Activated CD4-positive, alpha-beta T cell treated with anti-CD3 and anti-CD28 coated beads for 36 hours (primary cell): ENCODE results near the gene PEX14. TPM values are rescaled to one million over a fixed set of nuclear protein-coding genes. Genes with fewer than 3 reads are reported as not detected.
"Not testable (repeated sequence)": the region's sequence is repeated elsewhere in the genome, so short reads cannot be mapped to it uniquely, and the experiment has no call there.

Experiments used
- ATAC-seq: fragments of 200-7000 bp; cut with Tn5 transposase; one replicate; pipeline ENCODE4 v1.10.0; 2021; ENCODE audit warnings: mild to moderate bottlenecking, moderate library complexity
- CTCF ChIA-PET: fragments of 350-600 bp; sonication (Branson Sonifier 250); formaldehyde crosslinking; loops from one replicate; lab custom pipeline; 2021; ENCODE audit warnings: antibody characterized with exemption; lab: Charles Lee
- POLR2A ChIA-PET: fragments of 350-600 bp; sonication (Branson Sonifier 250); formaldehyde crosslinking; loops from one replicate; lab custom pipeline; 2021; ENCODE audit warnings: antibody characterized with exemption, inconsistent platforms; lab: Charles Lee
- DNase-seq: peaks from one replicate; pipeline ENCODE4 v3.0.0-alpha.2; 2020
- H3K27ac Mint-ChIP-seq: one replicate; pipeline ENCODE4 v1.8.0; 2021; ENCODE audit warnings: mixed read lengths
- H3K27me3 Mint-ChIP-seq: one replicate; pipeline ENCODE4 v1.8.0; 2021; ENCODE audit warnings: mixed read lengths
- H3K36me3 Mint-ChIP-seq: one replicate; pipeline ENCODE4 v1.8.0; 2021; ENCODE audit warnings: low read depth, mixed read lengths
- H3K4me1 Mint-ChIP-seq: one replicate; pipeline ENCODE4 v1.8.0; 2021; ENCODE audit warnings: mixed read lengths
- H3K4me3 Mint-ChIP-seq: one replicate; pipeline ENCODE4 v1.8.0; 2021; ENCODE audit warnings: mild to moderate bottlenecking, moderate library complexity, mixed read lengths
- H3K9me3 Mint-ChIP-seq: one replicate; pipeline ENCODE4 v1.8.0; 2021; ENCODE audit warnings: low read depth, mixed read lengths
- intact Hi-C, 2 experiments: fragments of 100-400 bp; cut with DNase I in 1 of 2; cut with micrococcal nuclease in 1 of 2; formaldehyde crosslinking; loops; one replicate each; pipeline versions ENCODE4 v1.14.2 to v1.15.1; 2022 to 2024; cut with DNase I, micrococcal nuclease
- total RNA-seq, 2 experiments: library from RNA; stranded (reverse); gene quantifications; one replicate each; pipeline ENCODE4 v1.2.3, GENCODE V29; 2021

The PEX14 gene
- total RNA-seq: 10 to 100 TPM; 16.3 to 25.1 TPM

DNA sequence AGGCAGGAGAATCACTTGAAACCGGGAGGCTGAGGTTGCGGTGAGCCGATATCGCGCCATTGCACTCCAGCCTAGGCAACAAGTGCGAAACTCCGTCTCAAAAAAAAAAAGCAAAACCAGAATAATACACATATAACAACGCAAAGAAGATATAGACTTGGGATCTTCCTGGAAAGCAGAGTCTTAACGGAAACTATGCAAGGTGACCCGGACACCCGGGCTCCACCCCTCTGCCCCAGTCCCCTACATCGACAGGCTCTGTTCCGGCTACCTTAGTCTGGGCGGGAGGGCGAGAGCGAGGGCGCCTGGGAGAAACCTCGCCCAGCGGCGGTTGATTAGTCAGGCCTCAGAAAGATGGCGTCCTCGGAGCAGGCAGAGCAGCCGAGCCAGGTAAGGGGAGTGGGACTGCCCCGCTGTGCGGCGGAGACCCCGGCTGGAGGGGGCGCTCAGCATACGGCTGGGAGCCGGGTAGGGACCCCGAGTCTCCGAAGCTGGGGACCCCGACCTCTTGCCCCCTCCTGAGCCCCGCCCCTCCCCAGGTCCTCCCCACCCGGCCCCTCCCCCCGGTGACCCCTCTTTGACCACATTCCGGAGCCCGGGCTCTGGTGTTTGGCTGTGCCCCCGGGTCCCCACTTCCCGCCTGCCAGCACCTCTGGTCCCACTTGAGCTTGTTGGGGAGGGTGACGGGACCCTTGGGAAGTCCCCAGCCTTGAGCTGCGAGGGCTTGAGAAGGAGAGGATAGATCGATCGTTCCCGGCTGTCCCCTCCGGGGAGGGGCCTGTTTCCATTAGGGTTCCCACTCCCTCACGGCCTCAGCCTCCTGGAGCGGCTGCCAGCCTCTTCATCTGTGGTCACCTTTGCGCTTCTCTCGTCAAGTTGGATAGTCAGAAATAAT lies at the start of gene PEX14:
Gene PEX14, plus strand, starts transcription at position 338 of the 895 bp plus-strand sequence. Its CDS starts 17 bp downstream, at position 355.
- Mint-ChIP-seq H3K27ac (peak within 1 kb of the TSS; percentile 91), H3K27me3 (no peaks in the 10 kb centered on the region), H3K36me3 (no peaks in the 10 kb centered on the region), H3K9me3 (no peaks in the 10 kb centered on the region), H3K4me1 (peaks cover 40% of the 10 kb centered on the region), H3K4me3 (peak within 1 kb of the TSS; percentile 99)
- ATAC-seq: peak; percentile 87
- DNase-seq: peak; percentile 95
- POLR2A ChIA-PET: no interaction called here
- CTCF ChIA-PET: interaction anchor here (0.8 kb wide), 1 partner anchor 403 kb away, joined by 3 read pairs; no protein-coding TSS in a partner anchor
- intact Hi-C loops: loop anchor here (1.0 to 10.0 kb wide), 10 partner anchors 20 to 1330 kb away; partner anchors contain the start of genes CLCN6 (in 1 of the 2), KIF1B (in 1 of the 2), MTHFR (in 1 of the 2) and MTOR (in 1 of the 2)

GRCh38 chr1:10425826-10426534 lies 48.8 kb upstream of the PEX14 start:
- H3K4me3 Mint-ChIP-seq, DNase-seq, H3K9me3 Mint-ChIP-seq, H3K27me3 Mint-ChIP-seq, H3K36me3 Mint-ChIP-seq, H3K27ac Mint-ChIP-seq, POLR2A ChIA-PET, ATAC-seq: not testable (repeated sequence)
- intact Hi-C loops: loop anchor here in 1 of 2 experiments (5.0 kb wide), 1 partner anchor 474 kb away; no protein-coding TSS in a partner anchor
- CTCF ChIA-PET: interaction anchor here (0.6 kb wide), 1 partner anchor 67 kb away, joined by 3 read pairs; no protein-coding TSS in a partner anchor
- peaks cover 11% of the 10 kb centered on the region for H3K4me1 Mint-ChIP-seq

DNA sequence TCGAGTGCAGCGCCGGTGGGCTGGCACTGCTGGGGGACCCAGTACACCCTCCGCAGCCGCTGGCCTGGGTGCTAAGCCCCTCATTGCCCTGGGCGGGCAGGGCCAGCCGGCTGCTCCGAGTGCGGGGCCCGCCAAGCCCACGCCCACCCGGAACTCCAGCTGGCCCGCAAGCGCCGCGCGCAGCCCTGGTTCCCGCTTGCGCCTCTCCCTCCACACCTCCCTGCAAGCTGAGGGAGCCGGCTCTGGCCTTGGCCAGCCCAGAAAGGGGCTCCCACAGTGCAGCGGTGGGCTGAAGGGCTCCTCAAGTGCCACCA lies 48.3 kb upstream of the PEX14 start:
- H3K9me3 Mint-ChIP-seq, H3K36me3 Mint-ChIP-seq, DNase-seq, H3K4me3 Mint-ChIP-seq, ATAC-seq, H3K27ac Mint-ChIP-seq, POLR2A ChIA-PET, CTCF ChIA-PET, H3K27me3 Mint-ChIP-seq: not testable (repeated sequence)
- intact Hi-C loops: loop anchor here in 1 of 2 experiments (5.0 kb wide), 1 partner anchor 474 kb away; no protein-coding TSS in a partner anchor
- peaks cover 16% of the 10 kb centered on the region for H3K4me1 Mint-ChIP-seq

DNA sequence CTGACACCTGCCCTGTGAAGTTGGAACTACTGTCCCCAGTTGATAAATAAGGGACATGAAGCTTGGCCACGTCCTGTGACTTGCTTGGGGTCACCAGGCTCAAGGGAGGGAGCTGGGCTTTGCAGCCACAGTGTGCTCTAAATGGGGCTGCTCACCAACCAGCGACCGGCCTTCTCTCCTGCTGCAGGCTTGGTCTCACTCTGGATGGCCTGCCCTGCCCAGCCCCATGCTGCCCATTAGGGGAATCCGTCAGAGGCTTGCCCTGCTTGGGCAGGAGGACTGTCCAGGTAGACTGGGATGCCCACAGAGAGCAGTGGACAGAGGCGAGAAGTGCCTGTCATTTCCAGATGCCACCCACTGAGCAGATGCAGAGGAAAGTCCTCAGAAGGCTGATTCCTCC lies 45.8 kb upstream of the PEX14 start:
- ChIA-PET POLR2A (no interaction called here), CTCF (interaction anchor here (0.5 to 3.3 kb wide), 12 partner anchors 15 to 775 kb away, joined by 3 to 36 read pairs (median 6); partner anchors contain the start of genes DFFA and KIF1B)
- H3K27ac Mint-ChIP-seq: no peak overlapping the region

DNA sequence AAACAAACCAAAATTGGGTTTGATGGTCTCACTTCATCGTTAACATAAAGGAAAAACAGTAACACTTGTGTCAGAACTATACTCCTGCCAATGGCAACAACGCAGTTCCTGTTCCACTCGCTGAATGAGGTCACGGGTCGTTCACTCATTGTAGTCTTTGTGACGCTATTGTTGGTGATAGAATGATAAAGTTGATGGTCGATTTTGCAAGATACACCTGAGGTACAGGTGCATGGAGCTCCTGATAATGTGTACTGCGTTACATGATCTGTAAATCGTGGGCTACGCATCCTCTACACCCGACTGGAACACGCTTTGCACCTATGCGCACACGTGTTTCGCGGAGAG lies 44.9 kb upstream of the PEX14 start:
- intact Hi-C loops: loop anchor here (1.0 to 5.0 kb wide), 16 partner anchors 31 to 842 kb away; partner anchors contain the start of genes DFFA (in 2 of the 2), CTNNBIP1 (in 1 of the 2), LZIC (in 1 of the 2) and NMNAT1 (in 1 of the 2)
- Mint-ChIP-seq H3K9me3 (no peaks in the 10 kb centered on the region), H3K4me3 (peak overlapping the region; percentile 76), H3K4me1 (peaks cover 22% of the 10 kb centered on the region), H3K27me3 (no peaks in the 10 kb centered on the region), H3K36me3 (no peaks in the 10 kb centered on the region), H3K27ac (peak overlapping the region; percentile 92)
- CTCF ChIA-PET: interaction anchor here (0.6 to 3.3 kb wide), 15 partner anchors 14 to 607 kb away, joined by 3 to 36 read pairs (median 4); partner anchors contain the start of genes DFFA, KIF1B, LZIC and NMNAT1
- DNase-seq (peak; percentile 74), ATAC-seq (peak; percentile 24)
- POLR2A ChIA-PET: interaction anchor here (0.6 to 0.9 kb wide), 2 partner anchors 146 to 1479 kb away, joined by 3 read pairs; no protein-coding TSS in a partner anchor

More for the DNA sequence above, 45.8 kb upstream of the PEX14 start:
- Mint-ChIP-seq H3K36me3 (no peaks in the 10 kb centered on the region), H3K4me3 (peak overlapping the region; percentile 76), H3K9me3 (no peaks in the 10 kb centered on the region), H3K27me3 (no peaks in the 10 kb centered on the region), H3K4me1 (peaks cover 22% of the 10 kb centered on the region)
- intact Hi-C loops: loop anchor here (1.0 to 5.0 kb wide), 9 partner anchors 30 to 555 kb away; partner anchors contain the start of genes KIF1B (in 1 of the 2) and PGD (in 1 of the 2)
- DNase-seq (no peak), ATAC-seq (no peak)

DNA sequence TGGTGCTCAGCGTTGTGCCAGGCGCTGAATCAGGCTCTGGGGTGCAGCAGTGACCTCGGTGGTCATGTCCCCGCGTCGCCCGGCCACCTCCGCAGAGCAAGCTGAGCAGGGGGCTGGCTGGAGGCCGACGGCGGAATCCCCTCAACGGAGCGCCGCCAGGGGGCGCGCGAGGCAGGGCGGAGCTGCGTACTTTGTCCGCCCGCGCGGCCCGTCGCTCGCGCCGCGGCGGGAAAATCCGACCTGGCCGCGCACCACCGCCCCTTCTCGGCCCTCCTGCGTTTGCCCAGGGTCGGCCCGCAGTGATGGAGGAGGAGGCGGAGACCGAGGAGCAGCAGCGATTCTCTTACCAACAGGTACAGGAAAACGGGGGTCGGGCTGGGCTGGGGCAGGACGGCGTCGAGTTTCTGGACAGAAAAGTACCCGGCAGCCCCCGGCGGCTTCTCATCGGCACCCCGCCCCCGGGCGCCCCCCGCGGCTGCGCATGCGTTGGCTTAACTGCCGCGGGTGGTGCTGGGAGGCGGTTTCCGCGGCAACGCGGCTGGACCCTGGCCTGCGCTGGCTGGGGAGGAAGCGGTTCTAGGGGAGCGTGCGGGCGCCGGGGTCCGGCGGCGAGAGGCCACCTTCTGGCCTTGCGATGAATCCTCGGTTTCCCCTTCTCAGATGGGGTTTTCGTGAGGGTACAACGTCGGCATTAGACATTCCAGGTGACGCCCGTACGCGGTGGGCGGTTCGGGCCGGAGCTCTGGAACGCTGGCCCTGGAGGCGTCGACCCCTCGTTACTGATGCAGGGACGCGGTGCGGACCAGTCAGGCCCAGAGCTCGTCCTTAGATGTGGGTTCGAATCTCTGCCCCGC lies 44.3 kb upstream of the PEX14 start, which contains the start of gene CENPS:
Gene CENPS, plus strand, starts transcription at position 218 of the 854 bp plus-strand sequence. Its CDS starts 85 bp downstream, at position 303.
- CTCF ChIA-PET: interaction anchor here (0.6 to 3.3 kb wide), 21 partner anchors 9 to 607 kb away, joined by 3 to 36 read pairs (median 4); partner anchors contain the start of genes DFFA, KIF1B, LZIC and NMNAT1
- H3K9me3 Mint-ChIP-seq: no peaks in the 10 kb centered on the region

DNA sequence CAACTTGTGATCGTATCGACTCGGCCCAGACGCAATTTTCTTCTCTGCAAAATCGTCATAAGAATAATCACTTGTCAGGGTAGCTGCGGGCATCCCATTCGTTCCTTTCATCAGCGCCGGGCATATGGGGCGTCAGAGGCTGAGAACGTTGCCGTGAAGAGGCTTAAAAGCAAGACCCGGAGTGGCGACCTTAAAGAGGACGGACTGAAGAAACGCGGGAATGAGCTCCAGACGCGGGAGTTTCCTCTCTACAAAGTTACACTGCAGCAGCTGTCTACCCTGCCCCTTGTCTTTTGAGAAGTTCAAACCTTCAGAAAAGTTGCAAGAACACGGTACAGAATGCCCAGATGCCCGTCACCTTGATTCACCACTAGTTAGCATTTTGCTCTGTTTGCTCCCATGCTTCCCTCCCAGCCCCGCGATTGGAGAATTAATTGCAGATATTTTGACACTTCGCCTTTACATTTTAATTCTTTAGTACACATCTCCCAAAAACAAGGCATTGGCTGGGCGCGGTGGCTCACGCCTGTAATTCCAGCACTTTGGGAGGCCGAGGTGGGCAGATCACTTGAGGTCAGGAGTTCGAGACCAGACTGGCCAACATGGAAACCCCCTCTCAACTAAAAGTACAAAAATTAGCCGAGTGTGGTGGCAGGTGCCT lies 43.5 kb upstream of the PEX14 start:
- Mint-ChIP-seq H3K4me1 (peaks cover 22% of the 10 kb centered on the region), H3K36me3 (no peaks in the 10 kb centered on the region), H3K4me3 (peak overlapping the region; percentile 76), H3K27me3 (no peaks in the 10 kb centered on the region), H3K9me3 (no peaks in the 10 kb centered on the region), H3K27ac (peak overlapping the region; percentile 84)
- ChIA-PET POLR2A (interaction anchor here (0.6 kb wide), 1 partner anchor 226 kb away, joined by 6 read pairs; no protein-coding TSS in a partner anchor), CTCF (interaction anchor here (0.7 to 3.3 kb wide), 12 partner anchors 10 to 488 kb away, joined by 3 to 36 read pairs (median 5); partner anchors contain the start of genes DFFA, KIF1B, LZIC and NMNAT1)
- ATAC-seq: peak; percentile 6
- DNase-seq: peak; percentile 35
- intact Hi-C loops: loop anchor here (2.0 kb wide), 2 partner anchors 42 to 512 kb away; partner anchors contain the start of gene DFFA (in 1 of the 2)

More for the DNA sequence above, 44.3 kb upstream of the PEX14 start, which contains the start of gene CENPS:
- H3K27ac Mint-ChIP-seq: peak within 1 kb of the TSS; percentile 92
- ATAC-seq (peak; percentile 83), DNase-seq (peak; percentile 91)
- intact Hi-C loops: loop anchor here (1.0 to 2.0 kb wide), 12 partner anchors 32 to 842 kb away; partner anchors contain the start of genes DFFA (in 2 of the 2), CTNNBIP1 (in 1 of the 2), LZIC (in 1 of the 2) and NMNAT1 (in 1 of the 2)
- peaks cover 22% of the 10 kb centered on the region for H3K4me1 Mint-ChIP-seq
- H3K36me3 Mint-ChIP-seq: no peaks in the 10 kb centered on the region
- peak within 1 kb of the TSS; percentile 76 for H3K4me3 Mint-ChIP-seq
- H3K27me3 Mint-ChIP-seq: no peaks in the 10 kb centered on the region
- POLR2A ChIA-PET: interaction anchor here (0.5 to 0.9 kb wide), 3 partner anchors 13 to 1479 kb away, joined by 3 read pairs; no protein-coding TSS in a partner anchor

DNA sequence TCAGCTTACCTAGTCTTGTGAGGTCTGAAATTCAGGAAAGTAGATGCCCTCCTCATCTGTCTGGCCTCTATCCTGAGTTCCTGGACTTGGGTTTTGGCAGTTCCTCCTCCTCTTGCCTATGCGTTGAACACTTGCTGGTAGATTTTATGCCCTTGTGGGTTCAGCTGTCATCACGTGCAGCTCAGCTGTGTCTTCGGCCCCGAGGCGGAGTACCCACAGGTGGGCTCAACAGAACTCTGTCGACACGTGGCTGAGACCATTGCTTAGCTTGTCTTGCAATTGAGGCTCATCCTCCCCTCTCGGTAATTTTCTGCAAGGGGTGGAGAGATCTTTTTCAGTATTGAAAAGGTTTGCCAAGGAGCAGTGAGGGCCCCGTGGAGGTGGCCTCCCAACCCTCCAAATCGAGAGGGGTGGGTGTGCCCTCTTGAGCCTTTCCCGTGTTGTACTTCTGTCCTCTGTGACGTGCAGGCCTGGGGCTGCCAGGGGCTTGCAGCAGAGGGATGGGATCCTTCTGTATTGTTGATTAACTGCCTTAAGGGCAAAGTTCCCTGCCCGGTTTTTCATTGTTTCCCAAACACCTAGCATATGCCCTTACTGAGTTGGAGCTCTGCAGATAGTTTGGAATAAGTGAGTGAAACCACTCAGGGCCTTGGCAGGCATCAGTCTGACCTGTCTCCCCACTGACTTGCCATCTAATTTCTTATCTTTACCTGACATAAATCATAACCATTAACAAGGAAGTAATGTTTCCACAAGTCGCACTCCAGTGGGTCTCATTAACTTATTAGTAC lies 41.6 kb upstream of the PEX14 start:
- ChIA-PET CTCF (no interaction called here), POLR2A (no interaction called here)
- Mint-ChIP-seq H3K9me3 (no peaks in the 10 kb centered on the region), H3K36me3 (no peaks in the 10 kb centered on the region), H3K27ac (no peak overlapping the region), H3K27me3 (no peaks in the 10 kb centered on the region), H3K4me1 (peaks cover 20% of the 10 kb centered on the region), H3K4me3 (no peak overlapping the region)
- intact Hi-C loops: no loop called here
- DNase-seq: no peak
- ATAC-seq: no peak

DNA sequence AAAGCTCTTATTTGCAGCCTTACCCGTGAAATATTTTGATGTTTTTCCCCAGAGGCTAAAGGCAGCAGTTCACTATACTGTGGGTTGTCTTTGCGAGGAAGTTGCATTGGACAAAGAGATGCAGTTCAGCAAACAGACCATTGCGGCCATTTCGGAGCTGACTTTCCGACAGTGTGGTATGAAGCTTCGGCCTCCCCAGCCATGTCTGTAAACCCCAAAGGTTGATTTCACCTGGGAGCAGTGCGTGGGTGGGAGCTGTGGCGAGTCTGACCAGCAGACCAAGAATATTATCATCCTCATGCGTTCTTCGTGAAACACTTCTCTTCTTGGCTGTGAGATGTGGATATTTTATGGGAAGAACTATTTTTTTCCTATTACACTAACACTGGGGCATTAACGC lies 41.0 kb upstream of the PEX14 start:
- Mint-ChIP-seq H3K4me3 (no peak overlapping the region), H3K36me3 (no peaks in the 10 kb centered on the region), H3K4me1 (peaks cover 20% of the 10 kb centered on the region), H3K27ac (no peak overlapping the region), H3K9me3 (no peaks in the 10 kb centered on the region), H3K27me3 (no peaks in the 10 kb centered on the region)
- intact Hi-C loops: no loop called here
- no peak for ATAC-seq
- CTCF ChIA-PET: no interaction called here
- POLR2A ChIA-PET: no interaction called here
- no peak for DNase-seq
